Upper lobe of left lung (tissue), 6 donors: ENCODE data around the gene EPHA2. TPM values are rescaled to one million over a fixed set of nuclear protein-coding genes. Genes with fewer than 3 reads are reported as not detected.

Source experiments
- ATAC-seq, 2 donors: fragments of 200-7000 bp; cut with Tn5 transposase; one replicate each; pipeline ENCODE4 v1.9.1; 2022; ENCODE audit warnings: mild to moderate bottlenecking in 2 of 2, moderate library complexity in 2 of 2; ENCODE audit not compliant: low FRiP score in 2 of 2
- DNase-seq, 2 donors: peaks; one replicate each; pipeline ENCODE4 v3.0.0-alpha.2; 2019 to 2020
- H3K27ac ChIP-seq, 4 donors: fragments of 200-600 bp; sonication (generic); one replicate each; pipeline ENCODE4 v1.5.1; 2016 to 2019
- H3K27me3 ChIP-seq, 4 donors: fragments of 200-600 bp; sonication (generic); one replicate each; pipeline ENCODE4 v1.5.1; 2017 to 2019
- H3K36me3 ChIP-seq, 4 donors: fragments of 200-600 bp; sonication (generic); one replicate each; pipeline ENCODE4 v1.5.1; 2016 to 2019
- H3K4me1 ChIP-seq, 4 donors: fragments of 200-600 bp; sonication (generic); one replicate each; pipeline ENCODE4 v1.5.1; 2018 to 2019
- H3K4me3 ChIP-seq, 4 donors: fragments of 200-600 bp; sonication (generic); one replicate each; pipeline ENCODE4 v1.5.1; 2017 to 2019; ENCODE audit warnings: mild to moderate bottlenecking in 2 of 4, moderate library complexity in 1 of 4
- H3K9me3 ChIP-seq, 4 donors: fragments of 200-600 bp; sonication (generic); one replicate each; pipeline ENCODE4 v1.5.1; 2018 to 2019
- EP300 ChIP-seq, 4 donors: sonication (generic); formaldehyde crosslinking; IDR thresholded peaks; one replicate each; pipeline ENCODE4 v1.5.1; 2017; ENCODE audit warnings: antibody characterized with exemption in 4 of 4, control low read depth in 2 of 4
- POLR2A ChIP-seq, 4 donors: fragments of 450-650 bp; IDR thresholded peaks; one replicate each; pipeline ENCODE4 v1.5.1; 2016 to 2017; ENCODE audit warnings: antibody characterized with exemption in 4 of 4, mild to moderate bottlenecking in 2 of 4
- POLR2AphosphoS5 ChIP-seq, 2 donors: sonication (generic); formaldehyde crosslinking; IDR thresholded peaks; one replicate each; pipeline ENCODE4 v1.5.1; 2017; ENCODE audit warnings: antibody characterized with exemption in 2 of 2
- WGBS, 2 donors: methylation state at CpG; one replicate each; pipeline ENCODE4 v1.1.5; 2017 to 2018; 5-methylcytosine and 5-hydroxymethylcytosine counted together
- total RNA-seq, 6 donors: library from RNA; depleted of rRNA in 4 of 6; stranded (reverse); fragments of >200 nt in 4 of 6; gene quantifications; one replicate each; pipeline versions ENCODE4 v1.1.0 to v1.2.1, GENCODE V29; 2016 to 2021
- TF ChIP-seq, protein P1 (sequence below), 6 experiments: fragments of 450-650 bp in 4 of 6; fragments of 200-600 bp in 2 of 6; sonication (generic) in 2 of 6; IDR thresholded peaks; one replicate each; pipeline ENCODE4 v1.5.1; 2016 to 2019; ENCODE audit warnings: antibody characterized with exemption in 6 of 6
- donor health status: DM: no; HTN: no; CAD: no; lungs with moderate emphysema.
- donor health status: DM: no; HTN: yes; CAD: no; lungs with severe emphysema.

Gene EPHA2
- total RNA-seq, 6 donors from 2014 or later, result 21.0 to 66.3 (median 38.7) TPM

DNA sequence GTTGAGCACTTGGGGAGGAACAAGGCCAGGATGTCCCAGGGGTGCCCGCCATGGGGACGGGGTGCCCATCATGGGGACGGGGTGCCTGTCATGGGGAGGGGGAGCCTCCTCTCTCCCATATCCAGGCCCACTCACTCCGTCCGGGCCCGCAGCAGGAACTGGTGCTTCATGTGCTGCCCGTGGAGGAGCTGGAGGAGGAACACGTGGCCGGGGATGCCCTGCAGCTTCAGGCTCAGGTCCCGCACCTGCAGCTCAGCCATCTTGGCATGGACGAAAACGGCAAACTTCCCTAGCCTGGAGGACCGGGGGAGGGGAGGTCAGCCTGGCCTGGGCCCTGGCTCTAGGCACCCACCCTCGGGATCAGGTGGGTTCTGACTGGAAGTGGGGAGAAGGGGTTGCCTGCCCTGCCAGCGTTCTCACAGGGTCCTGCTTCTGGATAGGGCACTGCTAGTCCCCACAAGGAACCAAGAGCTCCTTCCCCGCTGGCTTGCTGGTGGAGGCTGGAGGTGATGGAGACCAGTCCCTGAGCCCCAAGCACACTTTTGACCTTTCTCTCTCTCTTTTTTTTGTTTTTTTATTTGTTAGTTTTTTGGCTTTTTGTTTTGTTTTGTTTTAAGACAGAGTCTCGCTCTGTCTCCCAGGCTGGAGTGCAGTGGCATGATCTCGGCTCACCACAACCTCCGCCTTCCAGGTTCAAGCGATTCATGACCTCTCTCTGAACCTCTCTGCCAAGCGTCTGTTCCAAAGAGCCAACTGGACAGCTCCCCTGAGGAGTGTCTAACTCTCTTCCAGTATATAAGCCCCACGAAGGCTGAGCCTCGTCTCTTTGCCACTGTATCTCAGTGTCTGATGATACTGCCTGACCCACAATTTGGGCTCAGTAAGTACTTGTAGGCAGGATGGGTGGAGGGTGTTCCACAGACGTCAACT lies 46.7 kb upstream of the EPHA2 start:
- TF ChIP-seq EP300 (IDR thresholded peaks at IDR 0.05), result no peak
- TF ChIP-seq POLR2AphosphoS5 (IDR thresholded peaks at IDR 0.05), result no peak
- TF ChIP-seq, protein P1, sequence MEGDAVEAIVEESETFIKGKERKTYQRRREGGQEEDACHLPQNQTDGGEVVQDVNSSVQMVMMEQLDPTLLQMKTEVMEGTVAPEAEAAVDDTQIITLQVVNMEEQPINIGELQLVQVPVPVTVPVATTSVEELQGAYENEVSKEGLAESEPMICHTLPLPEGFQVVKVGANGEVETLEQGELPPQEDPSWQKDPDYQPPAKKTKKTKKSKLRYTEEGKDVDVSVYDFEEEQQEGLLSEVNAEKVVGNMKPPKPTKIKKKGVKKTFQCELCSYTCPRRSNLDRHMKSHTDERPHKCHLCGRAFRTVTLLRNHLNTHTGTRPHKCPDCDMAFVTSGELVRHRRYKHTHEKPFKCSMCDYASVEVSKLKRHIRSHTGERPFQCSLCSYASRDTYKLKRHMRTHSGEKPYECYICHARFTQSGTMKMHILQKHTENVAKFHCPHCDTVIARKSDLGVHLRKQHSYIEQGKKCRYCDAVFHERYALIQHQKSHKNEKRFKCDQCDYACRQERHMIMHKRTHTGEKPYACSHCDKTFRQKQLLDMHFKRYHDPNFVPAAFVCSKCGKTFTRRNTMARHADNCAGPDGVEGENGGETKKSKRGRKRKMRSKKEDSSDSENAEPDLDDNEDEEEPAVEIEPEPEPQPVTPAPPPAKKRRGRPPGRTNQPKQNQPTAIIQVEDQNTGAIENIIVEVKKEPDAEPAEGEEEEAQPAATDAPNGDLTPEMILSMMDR (IDR thresholded peaks at IDR 0.05), result no peak
- no peak for TF ChIP-seq POLR2A (IDR thresholded peaks at IDR 0.05)
- H3K9me3 ChIP-seq, result no peaks in the 10 kb centered on the region
- H3K27me3 ChIP-seq, result no peaks in the 10 kb centered on the region
- 88 to 95% methylated on average over 15 to 22 of the region's 24 CpGs for WGBS, 2 donors
- no peak overlapping the region for H3K4me3 ChIP-seq
- DNase-seq (peak in 1 of 2 donors; percentile 66), ATAC-seq (no peak)
- no peak overlapping the region for H3K27ac ChIP-seq
- peaks cover 8 to 23% (median 13%) of the 10 kb centered on the region in 4 donors for H3K4me1 ChIP-seq
- peaks cover 0 to 17% (median 3%) of the 10 kb centered on the region in 4 donors for H3K36me3 ChIP-seq

DNA sequence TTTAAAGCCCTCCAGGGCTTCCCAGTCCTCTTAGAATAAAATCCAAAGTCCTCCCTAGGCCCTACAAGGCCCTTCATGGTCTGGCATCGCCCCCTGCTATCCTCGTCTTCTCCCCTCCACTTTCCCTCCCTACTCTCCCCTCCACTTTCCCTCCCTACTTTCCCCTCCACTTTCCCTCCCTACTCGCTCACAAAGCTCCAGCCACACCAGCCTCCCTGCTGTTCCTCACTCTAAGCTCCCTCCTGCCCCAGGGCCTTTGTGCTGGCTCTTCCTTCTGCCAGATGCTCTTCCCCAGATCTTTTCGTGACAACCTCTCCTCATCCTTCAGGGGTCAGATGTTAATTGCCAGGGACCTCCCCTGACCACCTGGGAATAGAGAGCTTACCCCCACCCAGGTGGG lies 43.8 kb upstream of the EPHA2 start:
- H3K27ac ChIP-seq, result no peak overlapping the region
- WGBS, 2 donors, result 96 to 98% methylated on average over 4 of the region's 4 CpGs
- no peaks in the 10 kb centered on the region for H3K27me3 ChIP-seq
- H3K36me3 ChIP-seq, result peaks cover 0 to 17% (median 3%) of the 10 kb centered on the region in 4 donors
- no peak overlapping the region for H3K4me3 ChIP-seq
- no peaks in the 10 kb centered on the region for H3K4me1 ChIP-seq
- H3K9me3 ChIP-seq, result no peaks in the 10 kb centered on the region
- no peak for DNase-seq
- no peak for ATAC-seq
- TF ChIP-seq EP300 (IDR thresholded peaks at IDR 0.05) (no peak), POLR2A (IDR thresholded peaks at IDR 0.05) (no peak), POLR2AphosphoS5 (IDR thresholded peaks at IDR 0.05) (no peak)
- TF ChIP-seq, protein P1 (IDR thresholded peaks at IDR 0.05), result no peak

DNA sequence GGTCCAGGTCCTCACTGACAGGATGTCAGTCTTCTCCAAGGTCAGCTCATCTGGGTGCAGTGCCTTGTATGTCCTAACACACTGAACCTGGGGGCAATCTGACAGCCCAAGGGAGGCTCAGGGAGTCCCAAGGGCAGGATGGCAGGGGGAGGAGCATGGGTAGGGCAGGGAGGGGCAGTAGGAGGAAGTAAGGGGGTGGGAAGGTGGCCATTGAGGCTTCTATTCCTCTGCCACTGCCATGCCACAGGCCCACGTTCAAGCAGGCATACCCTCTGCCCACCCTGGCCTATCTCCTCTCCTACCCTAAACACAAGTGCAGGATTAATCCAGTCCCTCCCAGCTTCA lies 43.3 kb upstream of the EPHA2 start:
- no peaks in the 10 kb centered on the region for H3K9me3 ChIP-seq
- 60 to 78% methylated on average over 1 of the region's 1 CpG for WGBS, 2 donors
- H3K4me1 ChIP-seq, result no peaks in the 10 kb centered on the region
- H3K27ac ChIP-seq, result no peak overlapping the region
- no peak for TF ChIP-seq EP300 (IDR thresholded peaks at IDR 0.05)
- TF ChIP-seq POLR2A (IDR thresholded peaks at IDR 0.05), result no peak
- TF ChIP-seq POLR2AphosphoS5 (IDR thresholded peaks at IDR 0.05), result no peak
- TF ChIP-seq, protein P1 (IDR thresholded peaks at IDR 0.05), result no peak
- peaks cover 0 to 17% (median 3%) of the 10 kb centered on the region in 4 donors for H3K36me3 ChIP-seq
- no peaks in the 10 kb centered on the region for H3K27me3 ChIP-seq
- DNase-seq (no peak), ATAC-seq (no peak)
- no peak overlapping the region for H3K4me3 ChIP-seq

DNA sequence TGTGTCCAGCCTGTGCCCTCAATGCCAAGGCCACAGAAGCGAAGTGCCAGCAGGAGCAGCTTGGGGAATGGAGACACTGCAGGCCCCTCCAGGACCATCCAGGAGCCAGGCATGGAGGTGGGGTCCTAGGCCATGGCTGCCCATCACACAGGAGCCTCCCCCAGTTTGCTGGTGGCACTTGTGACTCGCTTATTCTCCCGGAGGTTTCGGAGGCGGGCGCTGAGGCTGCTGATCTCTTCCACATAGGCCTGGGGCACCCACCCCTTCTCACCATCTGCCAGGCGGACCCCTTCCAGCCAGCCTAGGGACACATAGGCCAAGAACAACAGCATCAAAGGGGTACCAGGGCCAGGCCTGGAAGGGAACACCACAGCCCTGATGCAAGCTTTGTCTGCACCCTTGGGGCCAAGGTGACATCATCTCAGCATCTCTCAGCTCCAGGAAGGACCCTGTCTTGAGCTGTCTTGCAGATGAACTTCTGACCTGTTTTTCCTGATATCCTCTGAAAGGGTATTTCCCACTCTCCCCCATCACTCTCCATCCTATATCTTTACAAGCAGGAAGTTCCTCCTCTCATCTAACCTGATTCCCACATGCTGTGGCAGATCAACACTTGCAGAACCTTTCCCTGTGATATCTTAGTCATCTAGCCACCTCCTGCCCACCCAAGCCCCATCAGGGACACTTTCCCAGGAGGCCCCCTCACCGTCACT lies 42.7 kb upstream of the EPHA2 start:
- Histone ChIP-seq H3K27ac (no peak overlapping the region), H3K36me3 (peaks cover 0 to 17% (median 3%) of the 10 kb centered on the region in 4 donors), H3K9me3 (no peaks in the 10 kb centered on the region), H3K4me1 (no peaks in the 10 kb centered on the region), H3K27me3 (no peaks in the 10 kb centered on the region), H3K4me3 (no peak overlapping the region)
- no peak for DNase-seq
- no peak for ATAC-seq
- WGBS, 2 donors, result 90 to 94% methylated on average over 2 to 8 of the region's 8 CpGs
- TF ChIP-seq POLR2AphosphoS5 (IDR thresholded peaks at IDR 0.05), result no peak
- TF ChIP-seq, protein P1 (IDR thresholded peaks at IDR 0.05), result no peak
- no peak for TF ChIP-seq POLR2A (IDR thresholded peaks at IDR 0.05)
- TF ChIP-seq EP300 (IDR thresholded peaks at IDR 0.05), result no peak
